NCI-H1694 treated with DMSO at 0.1 percent for 48 hours (cell line): ENCODE results near the gene GPRIN1.
A peak's percentile ranks its signal among the peaks of the same experiment; 100 is the strongest.
"Not testable (repeated sequence)": the region's sequence is repeated elsewhere in the genome, so short reads cannot be mapped to it uniquely, and the experiment has no call there.

Experiments
- DNase-seq: peaks from one replicate; lab custom pipeline; 2025; lab: John Stamatoyannopoulos, UW

The GPRIN1 gene

GRCh38 chr5:176624938-176625337 is 15.0 kb upstream of the GPRIN1 start:
- no peak for DNase-seq

- DNase-seq, result no peak
These were observed 14.2 kb upstream of the GPRIN1 start for GRCh38 chr5:176624142-176624541.

GRCh38 chr5:176621661-176622079 is 11.7 kb upstream of the GPRIN1 start:
- no peak for DNase-seq

GRCh38 chr5:176620333-176620981 is 10.5 kb upstream of the GPRIN1 start:
- DNase-seq, result no peak

GRCh38 chr5:176619569-176620332 is 9.8 kb upstream of the GPRIN1 start:
- DNase-seq, result no peak

- DNase-seq, result no peak
These were observed 9.2 kb upstream of the GPRIN1 start for GRCh38 chr5:176619203-176619568.

GRCh38 chr5:176618783-176619182 is 8.8 kb upstream of the GPRIN1 start:
- DNase-seq, result no peak

- peak; percentile 25 for DNase-seq
These were observed 6.6 kb upstream of the GPRIN1 start for GRCh38 chr5:176616511-176616910.

- peak; percentile 45 for DNase-seq
These were observed 5.0 kb upstream of the GPRIN1 start for GRCh38 chr5:176614805-176615478.

GRCh38 chr5:176612855-176613254 is 2.9 kb upstream of the GPRIN1 start:
- DNase-seq, result no peak

GRCh38 chr5:176612008-176612407 is 2.1 kb upstream of the GPRIN1 start:
- DNase-seq, result no peak

- no peak for DNase-seq
These were observed 1.5 kb upstream of the GPRIN1 start for GRCh38 chr5:176611435-176611834.

GRCh38 chr5:176610435-176610773 is 448 bp upstream of the GPRIN1 start:
- DNase-seq, result no peak

- no peak for DNase-seq
These were observed 826 bp downstream of the GPRIN1 start for GRCh38 chr5:176608937-176609723.

GRCh38 chr5:176608142-176608705 is 1.7 kb downstream of the GPRIN1 start:
- no peak for DNase-seq

- no peak for DNase-seq
These were observed 3.1 kb downstream of the GPRIN1 start for GRCh38 chr5:176606875-176607274.

GRCh38 chr5:176606032-176606431 is 3.9 kb downstream of the GPRIN1 start:
- no peak for DNase-seq

GRCh38 chr5:176603091-176603490 is 6.9 kb downstream of the GPRIN1 start:
- DNase-seq, result no peak

- DNase-seq, result no peak
These were observed 8.0 kb downstream of the GPRIN1 start for GRCh38 chr5:176601901-176602482.

GRCh38 chr5:176599749-176600430 is 10.1 kb downstream of the GPRIN1 start:
- not testable (repeated sequence) for DNase-seq
